HepG2 (cell line): ENCODE results near the gene SNX30.

Experiments
- BORCS8-MEF2B ChIP-seq: sonication (generic); formaldehyde crosslinking; IDR thresholded peaks from 2 replicates; pipeline ENCODE4 v1.8.0; 2022; ENCODE audit warnings: mild to moderate bottlenecking, missing genetic modification reagents
- CTCF ChIP-seq: sonication (generic); formaldehyde crosslinking; IDR thresholded peaks from 2 replicates; pipeline ENCODE4 v1.5.0; 2020; ENCODE audit warnings: mild to moderate bottlenecking, missing genetic modification reagents, moderate library complexity
- ELK4 ChIP-seq: sonication (generic); formaldehyde crosslinking; IDR thresholded peaks from 2 replicates; pipeline ENCODE4 v1.9.0; 2021; ENCODE audit warnings: missing genetic modification reagents, borderline replicate concordance
- FOXK2 ChIP-seq: fragments of 450-650 bp; IDR thresholded peaks from 2 replicates; pipeline ENCODE4 v1.6.1; 2016
- POLR2A ChIP-seq, 2 experiments: IDR thresholded peaks; 2 replicates each; pipeline ENCODE4 v1.6.1; 2011; ENCODE audit warnings: low read depth in 2 of 2, low read length in 2 of 2, mild to moderate bottlenecking in 1 of 2, moderate library complexity in 1 of 2; ENCODE audit not compliant: insufficient read depth in 1 of 2
- RBAK ChIP-seq: sonication (generic); formaldehyde crosslinking; IDR thresholded peaks from 2 replicates; pipeline ENCODE4 v1.5.1; 2020; ENCODE audit warnings: mild to moderate bottlenecking, missing genetic modification reagents
- SOX6 ChIP-seq, 2 experiments: fragments of 450-650 bp in 1 of 2; sonication (generic) in 1 of 2; formaldehyde crosslinking in 1 of 2; IDR thresholded peaks; 2 replicates each; pipeline versions ENCODE4 v1.4.0 to v1.6.1; 2017 to 2020; ENCODE audit warnings: antibody characterized with exemption in 1 of 2, mild to moderate bottlenecking in 1 of 2, missing genetic modification reagents in 1 of 2
- ZBTB21 ChIP-seq: sonication (generic); formaldehyde crosslinking; IDR thresholded peaks from 2 replicates; pipeline ENCODE4 v1.4.0; 2020; ENCODE audit warnings: missing genetic modification reagents
- ZNF263 ChIP-seq: sonication (generic); formaldehyde crosslinking; IDR thresholded peaks from 2 replicates; pipeline ENCODE4 v1.4.0; 2020; ENCODE audit warnings: missing genetic modification reagents

GRCh38 chr9:112886351-112886750 lies 135.8 kb downstream of the SNX30 start:
- no peak for TF ChIP-seq SOX6 (IDR thresholded peaks at IDR 0.05)
- no peak for TF ChIP-seq SOX6 (CRISPR knock-in tag; IDR thresholded peaks at IDR 0.05)
- no peak for TF ChIP-seq FOXK2
- TF ChIP-seq BORCS8-MEF2B (CRISPR knock-in tag), result no peak
- no peak for TF ChIP-seq POLR2A (IDR thresholded peaks at IDR 0.05; ENCODE audit: insufficient read depth in 1 of 2, low read depth in 2 of 2, low read length in 2 of 2)
- no peak for TF ChIP-seq RBAK
- no peak for TF ChIP-seq ZNF263
- TF ChIP-seq CTCF, result no peak
- TF ChIP-seq ELK4, result no peak
- TF ChIP-seq ZBTB21 (CRISPR knock-in tag), result no peak
